HEK293 (cell line): ENCODE results near the gene CDKAL1.

Experiments used
- GLIS2 ChIP-seq: fragments of 450-650 bp; formaldehyde crosslinking; IDR thresholded peaks from 2 replicates; pipeline ENCODE4 v1.5.1; 2016; ENCODE audit warnings: missing biosample characterization, missing genetic modification characterization
- ZBTB21 ChIP-seq: fragments of 450-650 bp; formaldehyde crosslinking; IDR thresholded peaks from 2 replicates; pipeline ENCODE4 v1.5.1; 2017; ENCODE audit warnings: missing biosample characterization, missing genetic modification characterization
- ZBTB26 ChIP-seq: fragments of 450-650 bp; formaldehyde crosslinking; optimal IDR thresholded peaks from 2 replicates; pipeline ENCODE3; 2016; ENCODE audit warnings: missing biosample characterization, mild to moderate bottlenecking, missing genetic modification characterization
- ZNF138 ChIP-seq: fragments of 450-650 bp; formaldehyde crosslinking; IDR thresholded peaks from 2 replicates; pipeline ENCODE4 v1.5.1; 2016; ENCODE audit warnings: missing biosample characterization, missing genetic modification characterization, borderline replicate concordance
- ZNF239 ChIP-seq: fragments of 450-650 bp; formaldehyde crosslinking; IDR thresholded peaks from 2 replicates; pipeline ENCODE4 v1.5.1; 2016; ENCODE audit warnings: missing biosample characterization, missing genetic modification characterization
- ZNF549 ChIP-seq: fragments of 450-650 bp; IDR thresholded peaks from 2 replicates; pipeline ENCODE4 v1.5.1; 2018; ENCODE audit warnings: missing biosample characterization, missing genetic modification characterization, mild to moderate bottlenecking, inconsistent platforms, moderate library complexity
- ZNF560 ChIP-seq: fragments of 450-650 bp; formaldehyde crosslinking; IDR thresholded peaks from 2 replicates; pipeline ENCODE4 v1.5.1; 2017; ENCODE audit warnings: missing biosample characterization, missing genetic modification characterization, borderline replicate concordance
- ZNF585B ChIP-seq: fragments of 450-650 bp; formaldehyde crosslinking; IDR thresholded peaks from 2 replicates; pipeline ENCODE4 v1.5.1; 2016; ENCODE audit warnings: missing biosample characterization, missing genetic modification characterization
- ZNF621 ChIP-seq: fragments of 450-650 bp; formaldehyde crosslinking; IDR thresholded peaks from 2 replicates; pipeline ENCODE4 v1.5.1; 2017; ENCODE audit warnings: missing biosample characterization, missing genetic modification characterization
- TF ChIP-seq, protein P1 (sequence below): fragments of 450-650 bp; formaldehyde crosslinking; IDR thresholded peaks from 2 replicates; pipeline ENCODE4 v1.5.1; 2016; ENCODE audit warnings: missing biosample characterization, missing genetic modification characterization
- TF ChIP-seq, protein P2 (sequence below): fragments of 450-650 bp; formaldehyde crosslinking; IDR thresholded peaks from 2 replicates; pipeline ENCODE4 v1.5.0; 2017; ENCODE audit warnings: missing biosample characterization, missing genetic modification characterization, borderline replicate concordance

GRCh38 chr6:21132446-21132845 is 598.2 kb downstream of the CDKAL1 start:
- TF ChIP-seq ZNF621 (tag by site-specific recombination) (no peak), ZBTB21 (tag by site-specific recombination) (no peak), ZNF549 (tag by site-specific recombination) (no peak), ZNF138 (tag by site-specific recombination) (no peak), ZBTB26 (tag by site-specific recombination) (no peak), ZNF239 (no peak), ZNF560 (tag by site-specific recombination) (no peak), ZNF585B (tag by site-specific recombination) (no peak), GLIS2 (no peak)
- TF ChIP-seq, protein P1, sequence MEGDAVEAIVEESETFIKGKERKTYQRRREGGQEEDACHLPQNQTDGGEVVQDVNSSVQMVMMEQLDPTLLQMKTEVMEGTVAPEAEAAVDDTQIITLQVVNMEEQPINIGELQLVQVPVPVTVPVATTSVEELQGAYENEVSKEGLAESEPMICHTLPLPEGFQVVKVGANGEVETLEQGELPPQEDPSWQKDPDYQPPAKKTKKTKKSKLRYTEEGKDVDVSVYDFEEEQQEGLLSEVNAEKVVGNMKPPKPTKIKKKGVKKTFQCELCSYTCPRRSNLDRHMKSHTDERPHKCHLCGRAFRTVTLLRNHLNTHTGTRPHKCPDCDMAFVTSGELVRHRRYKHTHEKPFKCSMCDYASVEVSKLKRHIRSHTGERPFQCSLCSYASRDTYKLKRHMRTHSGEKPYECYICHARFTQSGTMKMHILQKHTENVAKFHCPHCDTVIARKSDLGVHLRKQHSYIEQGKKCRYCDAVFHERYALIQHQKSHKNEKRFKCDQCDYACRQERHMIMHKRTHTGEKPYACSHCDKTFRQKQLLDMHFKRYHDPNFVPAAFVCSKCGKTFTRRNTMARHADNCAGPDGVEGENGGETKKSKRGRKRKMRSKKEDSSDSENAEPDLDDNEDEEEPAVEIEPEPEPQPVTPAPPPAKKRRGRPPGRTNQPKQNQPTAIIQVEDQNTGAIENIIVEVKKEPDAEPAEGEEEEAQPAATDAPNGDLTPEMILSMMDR, result no peak
- TF ChIP-seq, protein P2, sequence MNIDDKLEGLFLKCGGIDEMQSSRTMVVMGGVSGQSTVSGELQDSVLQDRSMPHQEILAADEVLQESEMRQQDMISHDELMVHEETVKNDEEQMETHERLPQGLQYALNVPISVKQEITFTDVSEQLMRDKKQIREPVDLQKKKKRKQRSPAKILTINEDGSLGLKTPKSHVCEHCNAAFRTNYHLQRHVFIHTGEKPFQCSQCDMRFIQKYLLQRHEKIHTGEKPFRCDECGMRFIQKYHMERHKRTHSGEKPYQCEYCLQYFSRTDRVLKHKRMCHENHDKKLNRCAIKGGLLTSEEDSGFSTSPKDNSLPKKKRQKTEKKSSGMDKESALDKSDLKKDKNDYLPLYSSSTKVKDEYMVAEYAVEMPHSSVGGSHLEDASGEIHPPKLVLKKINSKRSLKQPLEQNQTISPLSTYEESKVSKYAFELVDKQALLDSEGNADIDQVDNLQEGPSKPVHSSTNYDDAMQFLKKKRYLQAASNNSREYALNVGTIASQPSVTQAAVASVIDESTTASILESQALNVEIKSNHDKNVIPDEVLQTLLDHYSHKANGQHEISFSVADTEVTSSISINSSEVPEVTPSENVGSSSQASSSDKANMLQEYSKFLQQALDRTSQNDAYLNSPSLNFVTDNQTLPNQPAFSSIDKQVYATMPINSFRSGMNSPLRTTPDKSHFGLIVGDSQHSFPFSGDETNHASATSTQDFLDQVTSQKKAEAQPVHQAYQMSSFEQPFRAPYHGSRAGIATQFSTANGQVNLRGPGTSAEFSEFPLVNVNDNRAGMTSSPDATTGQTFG (tag by site-specific recombination), result no peak
